ENCODE measurements around the gene NOC4L.

DNA sequence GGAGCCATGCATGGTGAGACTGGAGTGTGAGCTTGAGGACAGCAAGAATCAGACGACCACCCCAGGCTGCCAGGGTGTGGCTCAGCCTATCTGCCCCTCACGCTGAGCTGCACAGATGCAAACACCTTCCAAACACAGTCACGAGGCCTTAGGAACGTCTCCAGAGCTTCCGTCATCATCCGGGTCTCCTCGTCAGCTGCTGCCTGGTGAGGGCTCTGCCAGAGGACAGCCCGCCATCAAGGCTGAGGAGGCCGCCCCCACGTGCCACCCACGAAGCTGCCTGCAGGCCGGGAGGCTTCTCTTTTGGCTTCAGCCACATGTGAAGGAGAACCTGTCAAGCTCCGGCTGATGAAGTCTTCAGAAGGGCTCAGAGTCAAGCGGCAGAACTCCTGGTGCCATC lies 13.6 kb upstream of the NOC4L start:
- TF ChIP-seq, protein P1, sequence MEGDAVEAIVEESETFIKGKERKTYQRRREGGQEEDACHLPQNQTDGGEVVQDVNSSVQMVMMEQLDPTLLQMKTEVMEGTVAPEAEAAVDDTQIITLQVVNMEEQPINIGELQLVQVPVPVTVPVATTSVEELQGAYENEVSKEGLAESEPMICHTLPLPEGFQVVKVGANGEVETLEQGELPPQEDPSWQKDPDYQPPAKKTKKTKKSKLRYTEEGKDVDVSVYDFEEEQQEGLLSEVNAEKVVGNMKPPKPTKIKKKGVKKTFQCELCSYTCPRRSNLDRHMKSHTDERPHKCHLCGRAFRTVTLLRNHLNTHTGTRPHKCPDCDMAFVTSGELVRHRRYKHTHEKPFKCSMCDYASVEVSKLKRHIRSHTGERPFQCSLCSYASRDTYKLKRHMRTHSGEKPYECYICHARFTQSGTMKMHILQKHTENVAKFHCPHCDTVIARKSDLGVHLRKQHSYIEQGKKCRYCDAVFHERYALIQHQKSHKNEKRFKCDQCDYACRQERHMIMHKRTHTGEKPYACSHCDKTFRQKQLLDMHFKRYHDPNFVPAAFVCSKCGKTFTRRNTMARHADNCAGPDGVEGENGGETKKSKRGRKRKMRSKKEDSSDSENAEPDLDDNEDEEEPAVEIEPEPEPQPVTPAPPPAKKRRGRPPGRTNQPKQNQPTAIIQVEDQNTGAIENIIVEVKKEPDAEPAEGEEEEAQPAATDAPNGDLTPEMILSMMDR (IDR thresholded peaks at IDR 0.05; ENCODE audit: extremely low read depth in 1 of 2, insufficient read depth in 1 of 2, low read depth in 1 of 2, low read length in 2 of 2): no peak
- TF ChIP-seq POLR2AphosphoS5 (IDR thresholded peaks at IDR 0.05; ENCODE audit: insufficient read depth, low read depth, low read length): no peak
- no peak for TF ChIP-seq JUN (IDR thresholded peaks at IDR 0.05; ENCODE audit: borderline replicate concordance, insufficient read depth, insufficient read length, low read depth)
- no peak for TF ChIP-seq FOS (IDR thresholded peaks at IDR 0.05; ENCODE audit: borderline replicate concordance, insufficient read depth, low read length)
- no peak for TF ChIP-seq POLR2A (IDR thresholded peaks at IDR 0.05; ENCODE audit: low read depth, low read length)
- no peak for TF ChIP-seq EZH2 (IDR thresholded peaks at IDR 0.05; ENCODE audit: borderline replicate concordance, low read depth, low read length, severe bottlenecking)
- TF ChIP-seq, protein P2, sequence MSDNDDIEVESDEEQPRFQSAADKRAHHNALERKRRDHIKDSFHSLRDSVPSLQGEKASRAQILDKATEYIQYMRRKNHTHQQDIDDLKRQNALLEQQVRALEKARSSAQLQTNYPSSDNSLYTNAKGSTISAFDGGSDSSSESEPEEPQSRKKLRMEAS (IDR thresholded peaks at IDR 0.05; ENCODE audit: insufficient read depth, insufficient read length): no peak
